Erythroblast (primary cell): Measurements from ENCODE around the gene F9.

Experiments
- GATA1 ChIP-seq: IDR thresholded peaks from 2 replicates; pipeline ENCODE4 v1.6.1; 2011; ENCODE audit warnings: low read depth, mild to moderate bottlenecking, control low read depth, low read length, moderate library complexity
- POLR2A ChIP-seq: IDR thresholded peaks from 2 replicates; pipeline ENCODE4 v1.6.1; 2011; ENCODE audit warnings: mild to moderate bottlenecking, low read length

DNA sequence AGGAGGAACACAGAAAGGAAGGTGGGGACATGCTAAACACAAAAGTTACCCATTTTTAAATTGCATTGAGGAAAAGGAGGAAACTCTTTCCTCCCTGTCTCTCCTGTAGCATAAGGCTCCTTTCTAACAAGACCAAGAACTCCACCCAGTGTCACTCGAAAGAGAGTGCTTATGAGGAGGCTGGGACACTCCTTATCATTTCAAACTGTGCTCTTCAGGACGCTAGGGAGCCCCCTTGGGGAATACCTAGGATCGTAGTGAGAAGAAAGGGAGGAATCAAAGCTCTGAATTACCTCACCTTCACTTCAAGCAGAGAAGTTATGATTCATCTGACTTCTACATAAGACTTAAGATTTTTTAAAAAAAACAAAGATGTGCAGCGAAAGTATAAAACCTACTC lies 65.5 kb downstream of the F9 start:
- TF ChIP-seq POLR2A (no peak), GATA1 (no peak)
